NCI-H2196 treated with DMSO at 0.1 percent for 48 hours (cell line): ENCODE measurements around the gene MTF2.
"Not testable (repeated sequence)": the region's sequence is repeated elsewhere in the genome, so short reads cannot be mapped to it uniquely, and the experiment has no call there.

Source experiments
- DNase-seq: peaks from one replicate; lab custom pipeline; 2025; ENCODE audit not compliant: unreplicated experiment; lab: John Stamatoyannopoulos, UW

The MTF2 gene

GRCh38 chr1:93078986-93079654 is at the start of gene MTF2:
Gene MTF2, plus strand, starts transcription at chr1:93079283. Its CDS starts 244 bp downstream, at chr1:93079527.
- peak; percentile 88 for DNase-seq

- DNase-seq = no peak
Observed at GRCh38 chr1:93029317-93029716, 49.8 kb upstream of the MTF2 start.

- not testable (repeated sequence) for DNase-seq
Observed at GRCh38 chr1:93030191-93030590, 48.9 kb upstream of the MTF2 start.

- no peak for DNase-seq
Observed at GRCh38 chr1:93031711-93032110, 47.4 kb upstream of the MTF2 start.

- DNase-seq = no peak
Observed at GRCh38 chr1:93033029-93033428, 46.1 kb upstream of the MTF2 start.

- DNase-seq = no peak
Observed at GRCh38 chr1:93033785-93034184, 45.3 kb upstream of the MTF2 start.

GRCh38 chr1:93034397-93034796 is 44.7 kb upstream of the MTF2 start:
- no peak for DNase-seq

GRCh38 chr1:93036672-93037071 is 42.4 kb upstream of the MTF2 start:
- DNase-seq = no peak

GRCh38 chr1:93042187-93043056 is 36.7 kb upstream of the MTF2 start:
- DNase-seq = no peak

- no peak for DNase-seq
Observed at GRCh38 chr1:93043057-93043557, 36.0 kb upstream of the MTF2 start.

- DNase-seq = no peak
Observed at GRCh38 chr1:93047618-93048017, 31.5 kb upstream of the MTF2 start.

GRCh38 chr1:93051961-93052360 is 27.1 kb upstream of the MTF2 start:
- DNase-seq = no peak

GRCh38 chr1:93056214-93056613 is 22.9 kb upstream of the MTF2 start:
- DNase-seq = no peak

GRCh38 chr1:93056649-93057048 is 22.4 kb upstream of the MTF2 start:
- DNase-seq = no peak

GRCh38 chr1:93061895-93062792 is 16.9 kb upstream of the MTF2 start:
- DNase-seq = peak; percentile 43

- DNase-seq = no peak
Observed at GRCh38 chr1:93076268-93076667, 2.8 kb upstream of the MTF2 start.

- no peak for DNase-seq
Observed at GRCh38 chr1:93078203-93078602, 880 bp upstream of the MTF2 start.

- no peak for DNase-seq
Observed at GRCh38 chr1:93078638-93078985, 471 bp upstream of the MTF2 start.

- DNase-seq = no peak
Observed at GRCh38 chr1:93079685-93080141, 630 bp downstream of the MTF2 start.

- DNase-seq = peak; percentile 28
Observed at GRCh38 chr1:93080179-93080823, 1.2 kb downstream of the MTF2 start.

GRCh38 chr1:93081716-93082115 is 2.6 kb downstream of the MTF2 start:
- no peak for DNase-seq
